Stomach (tissue), 9 donors: ENCODE data around the gene VPS39. TPM values are rescaled to one million over a fixed set of nuclear protein-coding genes. Genes with fewer than 3 reads are reported as not detected.

Experiments used
- DNase-seq, 2 donors: peaks; one replicate each; pipeline versions ENCODE4 v3.0.0 to v3.0.0-alpha.2; 2013 to 2019
- H3K27ac ChIP-seq, 5 donors: fragments of 200-600 bp in 4 of 5; sonication (generic) in 4 of 5; one replicate each; pipeline ENCODE4 v1.5.1; 2013 to 2019; ENCODE audit warnings: mild to moderate bottlenecking in 1 of 5, moderate library complexity in 1 of 5
- H3K27me3 ChIP-seq, 3 donors: fragments of 200-600 bp; sonication (generic); one replicate each; pipeline ENCODE4 v1.5.1; 2017 to 2019; ENCODE audit warnings: mixed run types in 1 of 3
- H3K36me3 ChIP-seq, 4 donors: fragments of 200-600 bp; sonication (generic); 1 replicate in 3 of 4; 2 replicates in 1 of 4; pipeline ENCODE4 v1.5.1; 2016 to 2019
- H3K4me1 ChIP-seq, 4 donors: fragments of 200-600 bp; sonication (generic); one replicate each; pipeline ENCODE4 v1.5.1; 2016 to 2019
- H3K4me3 ChIP-seq, 4 donors: fragments of 200-600 bp; sonication (generic) in 3 of 4; one replicate each; pipeline ENCODE4 v1.5.1; 2016 to 2019; ENCODE audit warnings: mild to moderate bottlenecking in 1 of 4
- H3K9me3 ChIP-seq, 4 donors: fragments of 200-600 bp; sonication (generic); one replicate each; pipeline ENCODE4 v1.5.1; 2016 to 2019
- EP300 ChIP-seq: sonication (generic); formaldehyde crosslinking; IDR thresholded peaks from one replicate; pipeline ENCODE4 v1.6.1; 2017; ENCODE audit warnings: antibody characterized with exemption
- POLR2A ChIP-seq, 4 donors: fragments of 450-650 bp; IDR thresholded peaks; one replicate each; pipeline ENCODE4 v1.6.1; 2016; ENCODE audit warnings: antibody characterized with exemption in 4 of 4, control low read depth in 2 of 4, mild to moderate bottlenecking in 1 of 4, moderate library complexity in 1 of 4
- POLR2AphosphoS5 ChIP-seq, 3 donors: sonication (generic); formaldehyde crosslinking; IDR thresholded peaks; one replicate each; pipeline ENCODE4 v1.6.1; 2016; ENCODE audit warnings: antibody characterized with exemption in 3 of 3
- WGBS, 5 donors: extraction: QIAGEN DNeasy Blood & Tissue Kit in 3 of 5; methylation state at CpG; one replicate each; pipeline versions ENCODE4 v1.1.5 to v1.1.7; 2013 to 2018; 5-methylcytosine and 5-hydroxymethylcytosine counted together
- intact Hi-C: fragments of 100-400 bp; cut with DNase I; formaldehyde crosslinking; loops from one replicate; pipeline ENCODE4 v1.15.1; 2023; ENCODE audit warnings: low total_unique reads
- polyA plus RNA-seq, 3 donors: library from polyadenylated mRNA; stranded (reverse); fragments of 200-250 nt; gene quantifications; one replicate each; pipeline ENCODE4 v1.2.3, GENCODE V29; 2013
- total RNA-seq, 5 donors: library from RNA; depleted of rRNA; stranded (reverse); fragments of >200 nt; gene quantifications; one replicate each; pipeline versions ENCODE4 v1.1.0 to v1.2.3, GENCODE V29; 2014 to 2016
- TF ChIP-seq, protein P1 (sequence below), 7 experiments: fragments of 450-650 bp in 4 of 7; fragments of 200-600 bp in 3 of 7; sonication (generic) in 3 of 7; IDR thresholded peaks; one replicate each; pipeline ENCODE4 v1.5.1; 2016 to 2019; ENCODE audit warnings: antibody characterized with exemption in 7 of 7, control low read depth in 2 of 7, mild to moderate bottlenecking in 1 of 7
- donor health status: healthy with polysubstance abuse.
- donor health status: Bipolar disorder and iron deficiency.
- donor health status: healthy.

Gene VPS39
- total and polyA plus RNA-seq, 8 donors: 22.2 to 635 (median 74.3) TPM

DNA sequence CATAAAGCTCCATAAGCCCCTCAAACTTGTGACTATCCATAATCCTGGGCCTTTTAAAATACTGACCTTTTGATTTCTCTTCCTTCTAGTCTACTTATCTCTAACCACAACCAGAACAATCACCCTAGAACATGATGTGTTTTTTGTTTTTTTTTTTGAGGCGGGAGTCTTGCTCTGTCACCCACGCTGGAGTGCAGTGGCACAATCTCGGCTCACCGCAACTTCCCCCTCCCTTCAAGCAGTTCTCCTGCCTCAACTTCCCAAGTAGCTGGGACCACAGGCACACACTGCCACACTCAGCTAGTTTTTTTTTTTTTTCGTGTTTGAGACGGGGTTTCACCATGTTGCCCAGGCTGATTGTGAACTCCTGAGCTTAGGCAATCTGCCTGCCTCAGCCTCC is 25.1 kb downstream of the VPS39 start:
- no peak for DNase-seq
- Histone ChIP-seq H3K9me3 (no peaks in the 10 kb centered on the region), H3K4me1 (no peaks in the 10 kb centered on the region), H3K27ac (no peak overlapping the region), H3K4me3 (no peak overlapping the region), H3K36me3 (peaks cover 52 to 100% (median 99%) of the 10 kb centered on the region in 4 donors), H3K27me3 (no peaks in the 10 kb centered on the region)
- intact Hi-C loops: no loop called here
- TF ChIP-seq POLR2A (IDR thresholded peaks at IDR 0.05): no peak
- WGBS, 5 donors: 73 to 91% (median 86%) methylated on average over 5 to 6 of the region's 6 CpGs

DNA sequence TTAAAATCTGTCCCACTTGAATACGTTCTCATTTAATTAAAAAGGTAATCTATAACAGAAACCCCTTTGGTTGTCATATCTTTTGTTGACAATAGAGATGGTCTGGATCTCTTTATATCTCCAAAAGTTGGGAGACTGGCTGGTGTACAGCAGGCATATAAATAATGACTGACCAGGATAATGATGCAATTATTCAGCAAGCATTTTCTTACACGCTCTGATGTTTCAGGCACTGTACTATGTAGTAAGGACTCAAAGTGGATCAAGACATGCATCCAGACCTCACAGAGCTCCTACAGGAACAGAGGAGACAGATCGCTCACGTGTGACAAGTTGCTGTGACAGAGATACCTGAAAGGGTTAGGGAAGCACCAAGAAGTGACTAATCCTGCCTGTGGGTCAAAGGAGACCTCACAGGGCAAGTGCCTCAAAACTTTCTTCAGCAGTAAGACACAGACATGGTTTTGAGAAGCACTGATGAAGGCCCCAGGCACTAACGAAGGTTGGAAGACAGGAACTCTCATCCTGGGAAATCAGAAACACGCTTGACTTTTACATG is 25.7 kb downstream of the VPS39 start:
- intact Hi-C loops: no loop called here
- no peaks in the 10 kb centered on the region for H3K9me3 ChIP-seq
- H3K4me3 ChIP-seq: no peak overlapping the region
- no peak for DNase-seq
- H3K27me3 ChIP-seq: no peaks in the 10 kb centered on the region
- H3K4me1 ChIP-seq: no peaks in the 10 kb centered on the region
- peaks cover 57 to 100% (median 99%) of the 10 kb centered on the region in 4 donors for H3K36me3 ChIP-seq
- H3K27ac ChIP-seq: no peak overlapping the region
- TF ChIP-seq, protein P1, sequence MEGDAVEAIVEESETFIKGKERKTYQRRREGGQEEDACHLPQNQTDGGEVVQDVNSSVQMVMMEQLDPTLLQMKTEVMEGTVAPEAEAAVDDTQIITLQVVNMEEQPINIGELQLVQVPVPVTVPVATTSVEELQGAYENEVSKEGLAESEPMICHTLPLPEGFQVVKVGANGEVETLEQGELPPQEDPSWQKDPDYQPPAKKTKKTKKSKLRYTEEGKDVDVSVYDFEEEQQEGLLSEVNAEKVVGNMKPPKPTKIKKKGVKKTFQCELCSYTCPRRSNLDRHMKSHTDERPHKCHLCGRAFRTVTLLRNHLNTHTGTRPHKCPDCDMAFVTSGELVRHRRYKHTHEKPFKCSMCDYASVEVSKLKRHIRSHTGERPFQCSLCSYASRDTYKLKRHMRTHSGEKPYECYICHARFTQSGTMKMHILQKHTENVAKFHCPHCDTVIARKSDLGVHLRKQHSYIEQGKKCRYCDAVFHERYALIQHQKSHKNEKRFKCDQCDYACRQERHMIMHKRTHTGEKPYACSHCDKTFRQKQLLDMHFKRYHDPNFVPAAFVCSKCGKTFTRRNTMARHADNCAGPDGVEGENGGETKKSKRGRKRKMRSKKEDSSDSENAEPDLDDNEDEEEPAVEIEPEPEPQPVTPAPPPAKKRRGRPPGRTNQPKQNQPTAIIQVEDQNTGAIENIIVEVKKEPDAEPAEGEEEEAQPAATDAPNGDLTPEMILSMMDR (IDR thresholded peaks at IDR 0.05): no peak
- TF ChIP-seq EP300 (no peak), POLR2A (IDR thresholded peaks at IDR 0.05) (no peak), POLR2AphosphoS5 (IDR thresholded peaks at IDR 0.05) (no peak)
- 88 to 94% (median 91%) methylated on average over 6 of the region's 6 CpGs for WGBS, 5 donors

DNA sequence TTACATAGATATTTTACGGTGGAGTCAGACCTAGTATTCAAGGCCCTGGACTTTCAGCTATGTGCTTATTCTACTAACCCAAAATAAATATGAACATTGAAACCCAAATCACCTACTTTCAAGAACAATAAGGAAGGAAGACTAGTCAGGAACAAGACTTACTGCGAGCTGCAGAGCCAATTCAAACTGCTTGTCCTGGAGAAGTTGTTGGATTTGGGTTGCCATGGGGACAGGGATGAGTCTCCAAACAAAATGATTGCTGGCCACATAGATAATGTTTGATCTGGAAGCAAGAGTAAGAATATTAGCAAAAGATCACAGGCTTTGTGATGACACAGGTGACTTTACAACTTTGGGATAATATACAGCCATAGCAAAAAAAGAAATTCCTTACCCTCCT is 30.0 kb downstream of the VPS39 start:
- DNase-seq: no peak
- WGBS, 5 donors: 84 to 89% (median 86%) methylated on average over 2 of the region's 2 CpGs
- peaks cover 56 to 100% (median 99%) of the 10 kb centered on the region in 4 donors for H3K36me3 ChIP-seq
- H3K27ac ChIP-seq: no peak overlapping the region
- H3K4me1 ChIP-seq: no peaks in the 10 kb centered on the region
- TF ChIP-seq POLR2AphosphoS5 (IDR thresholded peaks at IDR 0.05) (no peak), EP300 (no peak), POLR2A (IDR thresholded peaks at IDR 0.05) (no peak)
- TF ChIP-seq, protein P1 (IDR thresholded peaks at IDR 0.05): no peak
- intact Hi-C loops: no loop called here
- no peak overlapping the region for H3K4me3 ChIP-seq
- no peaks in the 10 kb centered on the region for H3K9me3 ChIP-seq
- no peaks in the 10 kb centered on the region for H3K27me3 ChIP-seq

DNA sequence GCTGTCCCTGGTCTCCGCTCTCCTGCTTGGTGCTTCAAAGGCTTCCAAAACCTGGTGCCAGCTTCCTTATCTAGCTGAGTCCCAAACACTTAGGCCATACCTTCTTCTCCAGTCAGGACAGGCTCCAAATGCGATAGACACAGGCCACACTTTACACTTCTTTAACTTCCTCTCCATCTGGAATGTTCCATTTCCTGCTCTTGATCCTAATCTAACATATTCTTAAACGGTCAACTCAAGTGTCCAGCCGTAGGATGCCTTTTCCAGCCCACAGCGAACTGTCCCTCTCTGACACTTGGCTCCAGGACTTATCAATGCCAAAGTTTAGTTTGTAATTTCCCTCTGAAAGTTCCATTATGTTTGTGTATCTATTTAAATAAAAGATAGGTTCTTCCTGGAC is 32.4 kb downstream of the VPS39 start:
- intact Hi-C loops: no loop called here
- no peak for DNase-seq
- H3K9me3 ChIP-seq: no peaks in the 10 kb centered on the region
- H3K27ac ChIP-seq: no peak overlapping the region
- TF ChIP-seq POLR2AphosphoS5 (IDR thresholded peaks at IDR 0.05): no peak
- TF ChIP-seq, protein P1 (IDR thresholded peaks at IDR 0.05): no peak
- TF ChIP-seq EP300: no peak
- no peak for TF ChIP-seq POLR2A (IDR thresholded peaks at IDR 0.05)
- H3K36me3 ChIP-seq: peaks cover 55 to 100% (median 99%) of the 10 kb centered on the region in 4 donors
- H3K4me1 ChIP-seq: peaks cover 0 to 7% (median 0%) of the 10 kb centered on the region in 4 donors
- WGBS, 5 donors: 75 to 87% (median 81%) methylated on average over 5 of the region's 5 CpGs
- no peaks in the 10 kb centered on the region for H3K27me3 ChIP-seq
- no peak overlapping the region for H3K4me3 ChIP-seq

DNA sequence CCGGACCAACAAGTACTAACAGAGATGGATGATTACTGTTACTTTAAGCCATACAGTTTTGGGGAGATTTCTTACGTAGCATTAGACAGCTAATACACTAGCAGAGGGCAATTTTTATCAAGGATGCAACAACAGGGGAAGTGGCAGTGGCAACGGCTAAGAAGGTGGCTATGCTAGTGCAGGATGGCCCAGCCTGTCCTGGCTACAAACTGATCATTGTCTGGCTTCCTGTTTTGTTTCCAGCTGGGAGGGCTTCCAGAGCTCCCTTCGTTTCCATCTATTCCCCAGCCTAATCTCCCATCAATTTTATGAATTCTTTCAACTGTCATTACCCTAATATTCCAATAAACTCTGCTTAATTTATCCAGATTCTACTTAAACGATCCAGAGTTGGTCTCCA is 35.6 kb downstream of the VPS39 start:
- peaks cover 0 to 7% (median 0%) of the 10 kb centered on the region in 4 donors for H3K4me1 ChIP-seq
- no peak overlapping the region for H3K27ac ChIP-seq
- intact Hi-C loops: no loop called here
- H3K36me3 ChIP-seq: peaks cover 57 to 100% (median 99%) of the 10 kb centered on the region in 4 donors
- no peak overlapping the region for H3K4me3 ChIP-seq
- WGBS, 5 donors: 77 to 89% (median 85%) methylated on average over 5 of the region's 5 CpGs
- no peak for TF ChIP-seq EP300
- no peaks in the 10 kb centered on the region for H3K27me3 ChIP-seq
- DNase-seq: no peak
- H3K9me3 ChIP-seq: no peaks in the 10 kb centered on the region
